IMR-90 (cell line): ENCODE measurements around the gene GOLGA8R. TPM values are rescaled to one million over a fixed set of nuclear protein-coding genes. Genes with fewer than 3 reads are reported as not detected.
"Not testable (repeated sequence)": the region's sequence is repeated elsewhere in the genome, so short reads cannot be mapped to it uniquely, and the experiment has no call there.

ENCODE experiments used
- ATAC-seq: fragments of 200-7000 bp; cut with Tn5 transposase; 2 replicates; pipeline ENCODE4 v1.9.1; 2020; ENCODE audit warnings: low read depth, mild to moderate bottlenecking, moderate library complexity
- BruUV-seq: library from RNA; stranded (reverse); fragments of 400-500 nt; replicated peaks from 2 replicates; lab custom pipeline; 2021; lab: Mats Ljungman, UMichigan
- CTCF ChIA-PET: fragments of 300-600 bp; formaldehyde crosslinking; extraction: SDS; loops from one replicate; lab custom pipeline; 2021; ENCODE audit warnings: antibody characterized with exemption; lab: Yijun Ruan, JAX
- POLR2A ChIA-PET: fragments of 300-600 bp; sonication (Branson Sonifier 250); formaldehyde crosslinking; loops from one replicate; lab custom pipeline; 2022; ENCODE audit warnings: antibody characterized with exemption; ENCODE audit not compliant: unreplicated experiment; lab: Charles Lee
- DNase-seq: peaks from one replicate; pipeline ENCODE4 v3.0.0; 2013
- H2AFZ ChIP-seq: replicated peaks from 2 replicates; pipeline ENCODE3; 2013; ENCODE audit warnings: low read length, mild to moderate bottlenecking; ENCODE audit not compliant: poor library complexity
- H2AK5ac ChIP-seq: 2 replicates; pipeline ENCODE4 v1.6.1; 2013; ENCODE audit warnings: low read depth, low read length, inconsistent platforms
- H2AK9ac ChIP-seq: replicated peaks from 2 replicates; pipeline ENCODE3; 2013; ENCODE audit warnings: mild to moderate bottlenecking, low read depth, low read length, moderate library complexity; ENCODE audit not compliant: poor library complexity
- H2BK120ac ChIP-seq: 2 replicates; pipeline ENCODE4 v1.6.1; 2013; ENCODE audit warnings: low read depth, low read length, inconsistent platforms
- H2BK15ac ChIP-seq: 3 replicates; pipeline ENCODE4 v1.6.1; 2013; ENCODE audit warnings: low read depth, low read length, inconsistent platforms
- H2BK20ac ChIP-seq: 2 replicates; pipeline ENCODE4 v1.6.1; 2013; ENCODE audit warnings: low read depth, mild to moderate bottlenecking, inconsistent platforms, low read length, moderate library complexity
- H2BK5ac ChIP-seq: 2 replicates; pipeline ENCODE4 v1.6.1; 2013; ENCODE audit warnings: mild to moderate bottlenecking, low read depth, low read length, inconsistent platforms; ENCODE audit not compliant: poor library complexity, severe bottlenecking
- H3K14ac ChIP-seq: replicated peaks from 2 replicates; pipeline ENCODE4 v1.6.1; 2013; ENCODE audit warnings: low read depth, low read length, inconsistent platforms
- H3K18ac ChIP-seq: 2 replicates; pipeline ENCODE4 v1.6.1; 2013; ENCODE audit warnings: low read depth, low read length, control low read depth
- H3K23ac ChIP-seq: 2 replicates; pipeline ENCODE4 v1.6.1; 2013; ENCODE audit warnings: low read depth, low read length, inconsistent platforms
- H3K27ac ChIP-seq: 2 replicates; pipeline ENCODE4 v1.5.1; 2013; ENCODE audit warnings: mild to moderate bottlenecking, control low read depth, low read length; ENCODE audit not compliant: insufficient read depth
- H3K27me3 ChIP-seq: 2 replicates; pipeline ENCODE4 v1.6.1; 2013; ENCODE audit warnings: low read length; ENCODE audit not compliant: control insufficient read depth, insufficient read depth
- H3K36me3 ChIP-seq: 2 replicates; pipeline ENCODE4 v1.6.1; 2013; ENCODE audit warnings: low read length, mixed read lengths; ENCODE audit not compliant: control insufficient read depth, insufficient read depth
- H3K4ac ChIP-seq: 2 replicates; pipeline ENCODE4 v1.6.1; 2013; ENCODE audit warnings: low read depth, low read length, inconsistent platforms
- H3K4me1 ChIP-seq: 2 replicates; pipeline ENCODE4 v1.6.1; 2013; ENCODE audit warnings: low read length, mixed read lengths; ENCODE audit not compliant: control insufficient read depth, insufficient read depth
- H3K4me2 ChIP-seq: 2 replicates; pipeline ENCODE4 v1.6.1; 2013; ENCODE audit warnings: low read depth, mild to moderate bottlenecking, control low read depth, low read length, moderate library complexity
- H3K4me3 ChIP-seq: 2 replicates; pipeline ENCODE4 v1.5.1; 2013; ENCODE audit warnings: low read depth, mild to moderate bottlenecking, control low read depth, low read length, moderate library complexity; ENCODE audit not compliant: insufficient read depth
- H3K56ac ChIP-seq: 2 replicates; pipeline ENCODE4 v1.6.1; 2013; ENCODE audit warnings: low read length, inconsistent platforms; ENCODE audit not compliant: insufficient read depth; ENCODE audit errors: extremely low read depth
- H3K79me1 ChIP-seq, 2 experiments: 2 replicates each; pipeline ENCODE4 v1.6.1; 2013; ENCODE audit warnings: low read length in 2 of 2, inconsistent platforms in 1 of 2, low read depth in 1 of 2
- H3K9ac ChIP-seq: 2 replicates; pipeline ENCODE4 v1.6.1; 2013; ENCODE audit warnings: low read depth, low read length, control low read depth
- H3K9me1 ChIP-seq: 2 replicates; pipeline ENCODE4 v1.6.1; 2013; ENCODE audit warnings: low read length, inconsistent platforms; ENCODE audit not compliant: insufficient read depth
- H3K9me3 ChIP-seq: 2 replicates; pipeline ENCODE4 v1.6.1; 2013; ENCODE audit warnings: low read length; ENCODE audit not compliant: control insufficient read depth, insufficient read depth
- H4K20me1 ChIP-seq: 2 replicates; pipeline ENCODE4 v1.6.1; 2013; ENCODE audit warnings: low read length, inconsistent platforms; ENCODE audit not compliant: insufficient read depth
- H4K5ac ChIP-seq: 2 replicates; pipeline ENCODE4 v1.6.1; 2013; ENCODE audit warnings: mild to moderate bottlenecking, low read depth, low read length, control low read depth
- H4K8ac ChIP-seq, 2 experiments: 2 replicates each; pipeline ENCODE4 v1.6.1; 2013; ENCODE audit warnings: low read depth in 2 of 2, low read length in 2 of 2, control low read depth in 1 of 2, inconsistent platforms in 1 of 2
- H4K91ac ChIP-seq: 2 replicates; pipeline ENCODE4 v1.6.1; 2013; ENCODE audit warnings: low read depth, low read length, inconsistent platforms; ENCODE audit not compliant: insufficient read depth
- WGBS, 2 experiments: methylation state at CpG; one replicate each; pipeline versions ENCODE4 v1.1.5 to v1.1.7; 2013; ENCODE audit warnings: missing lambda C conversion rate in 2 of 2; ENCODE audit not compliant: insufficient read length in 1 of 2; ENCODE audit errors: extremely low coverage in 2 of 2; 5-methylcytosine and 5-hydroxymethylcytosine counted together
- dilution Hi-C: fragments of 300-500 bp; cut with HindIII; formaldehyde crosslinking; loops from one replicate; pipeline ENCODE4 v1.14.3; 2018; ENCODE audit warnings: low sequenced_read_pairs; ENCODE audit not compliant: unreplicated experiment
- in situ Hi-C: fragments of 300-500 bp; cut with MboI; formaldehyde crosslinking; loops from 3 replicates; pipeline ENCODE4 v1.14.3; 2019; ENCODE audit warnings: low sequenced_read_pairs, inconsistent platforms, mixed read lengths
- intact Hi-C: fragments of 100-400 bp; cut with micrococcal nuclease; formaldehyde crosslinking; loops from 2 replicates; pipeline ENCODE4 v1.10.0; 2022
- polyA plus RNA-seq, 3 experiments: library from polyadenylated mRNA; depleted of rRNA; stranded (reverse); fragments of >200 nt; gene quantifications; 2 replicates each; pipeline ENCODE4 v1.2.3, GENCODE V29; 2012; ENCODE audit warnings: low replicate concordance in 1 of 3
- total RNA-seq: library from RNA; depleted of rRNA; stranded (reverse); fragments of >200 nt; gene quantifications from 2 replicates; pipeline ENCODE4 v1.2.3, GENCODE V29; 2012

Gene GOLGA8R
- total and polyA plus RNA-seq, 2 of the 4 experiments (the other 2 are of a cell fraction) = 0.72 to 1.4 TPM

DNA sequence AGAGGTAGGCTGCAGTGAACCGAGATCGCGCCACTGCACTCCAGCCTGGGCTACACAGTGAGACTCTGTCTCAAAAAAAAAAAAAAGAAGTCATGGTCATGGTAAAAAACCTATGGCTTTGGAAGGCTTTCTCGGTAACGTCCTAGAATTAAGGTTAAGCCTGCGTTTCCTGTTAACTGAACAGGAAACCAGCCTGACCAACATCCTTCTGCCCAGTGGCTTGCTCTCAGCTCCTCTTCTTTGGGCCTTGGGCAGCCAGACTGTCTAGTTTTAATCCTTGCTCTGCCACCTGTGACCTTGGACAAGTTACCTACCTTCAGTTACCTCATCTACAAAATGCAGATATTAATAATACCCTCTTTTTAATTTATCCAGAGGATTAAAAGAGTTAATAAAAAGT lies 6.7 kb upstream of the GOLGA8R start:
- H2BK20ac ChIP-seq, H2AFZ ChIP-seq, H3K14ac ChIP-seq, BruUV-seq, H3K4ac ChIP-seq, H2AK5ac ChIP-seq, H3K4me3 ChIP-seq, H3K23ac ChIP-seq, POLR2A ChIA-PET, H3K9me3 ChIP-seq, H3K56ac ChIP-seq, in situ Hi-C loops, H3K4me2 ChIP-seq, H4K91ac ChIP-seq, H2BK15ac ChIP-seq, H3K79me1 ChIP-seq, dilution Hi-C loops, ATAC-seq, H3K18ac ChIP-seq, H3K36me3 ChIP-seq, H2BK5ac ChIP-seq, H3K4me1 ChIP-seq, DNase-seq, H3K27me3 ChIP-seq, H2BK120ac ChIP-seq, H4K5ac ChIP-seq, H4K20me1 ChIP-seq, H2AK9ac ChIP-seq, H3K9ac ChIP-seq, H4K8ac ChIP-seq, intact Hi-C loops, CTCF ChIA-PET, H3K27ac ChIP-seq, H3K9me1 ChIP-seq: not testable (repeated sequence)
- WGBS, 2 experiments = no CpG with 5 or more reads among the region's 6 CpGs

DNA sequence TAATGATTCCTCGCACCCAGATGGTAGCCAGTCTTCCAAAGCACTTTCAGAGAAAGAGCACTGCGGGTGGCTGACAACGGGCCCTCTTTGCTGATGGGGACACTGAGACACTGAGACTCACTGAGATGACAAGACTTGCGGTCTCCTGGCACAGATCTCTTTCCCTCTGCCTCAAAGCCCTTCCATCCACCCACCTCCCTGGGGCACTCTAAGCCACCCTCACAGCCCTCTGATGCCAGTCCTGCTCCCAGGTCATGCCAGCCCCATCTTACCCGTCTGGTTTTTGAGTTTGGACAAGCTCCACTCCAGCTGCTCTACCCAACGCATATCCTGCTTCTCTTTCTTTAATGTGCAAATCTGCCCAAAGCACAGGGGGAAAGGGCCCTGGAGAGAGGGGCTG lies 6.4 kb downstream of the GOLGA8R start:
- H2BK15ac ChIP-seq, BruUV-seq, H2AK9ac ChIP-seq, H3K18ac ChIP-seq, intact Hi-C loops, H3K14ac ChIP-seq, H3K9ac ChIP-seq, H4K20me1 ChIP-seq, ATAC-seq, H2BK20ac ChIP-seq, H2AFZ ChIP-seq, H2BK120ac ChIP-seq, H3K56ac ChIP-seq, H2BK5ac ChIP-seq, in situ Hi-C loops, H3K27ac ChIP-seq, H3K9me3 ChIP-seq, H4K8ac ChIP-seq, CTCF ChIA-PET, H4K91ac ChIP-seq, H3K4me1 ChIP-seq, H3K9me1 ChIP-seq, H3K79me1 ChIP-seq, H3K4me2 ChIP-seq, dilution Hi-C loops, H3K36me3 ChIP-seq, POLR2A ChIA-PET, H3K4ac ChIP-seq, H3K4me3 ChIP-seq, H4K5ac ChIP-seq, H3K27me3 ChIP-seq, DNase-seq, H2AK5ac ChIP-seq, H3K23ac ChIP-seq: not testable (repeated sequence)
- 80% methylated on average over 2 of the region's 6 CpGs; no CpG with 5 or more reads in 1 of the 2 experiments for WGBS, 2 experiments
